ENCODE results near the gene COL27A1. TPM values are rescaled to one million over a fixed set of nuclear protein-coding genes. Genes with fewer than 3 reads are reported as not detected.

The COL27A1 gene
- total RNA-seq, 1 donor from 2014 or later = 20.3 TPM

DNA sequence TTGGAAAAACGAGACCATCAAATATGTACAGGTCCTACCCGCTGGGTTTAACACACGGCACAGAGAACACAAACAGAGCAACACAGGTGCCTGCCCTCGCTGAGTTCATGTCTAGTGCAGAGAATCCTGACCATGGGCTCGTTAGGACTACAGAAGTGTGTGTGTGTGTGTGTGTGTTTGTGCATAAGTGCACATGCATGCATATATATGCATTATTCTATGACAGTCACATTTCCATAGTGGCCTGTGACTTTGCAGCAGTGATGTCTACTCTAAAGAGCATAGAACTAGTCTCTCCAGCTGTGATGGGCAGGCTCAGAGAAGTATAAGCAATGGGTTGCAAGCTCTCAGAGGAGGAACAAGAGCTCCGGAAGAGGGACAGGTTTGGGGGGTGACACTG, 202.0 kb downstream of the COL27A1 start:
- no peak for DNase-seq (ENCODE audit: low read depth, low spot score)
- Mint-ChIP-seq H3K4me3 (no peak overlapping the region), H3K36me3 (ENCODE audit: low read depth) (peaks cover 8% of the 10 kb centered on the region), H3K27me3 (ENCODE audit: low read depth) (no peaks in the 10 kb centered on the region), H3K27ac (ENCODE audit: unreplicated experiment) (no peak overlapping the region), H3K4me1 (no peaks in the 10 kb centered on the region), H3K9me3 (no peaks in the 10 kb centered on the region)
- TF ChIP-seq, protein P1, sequence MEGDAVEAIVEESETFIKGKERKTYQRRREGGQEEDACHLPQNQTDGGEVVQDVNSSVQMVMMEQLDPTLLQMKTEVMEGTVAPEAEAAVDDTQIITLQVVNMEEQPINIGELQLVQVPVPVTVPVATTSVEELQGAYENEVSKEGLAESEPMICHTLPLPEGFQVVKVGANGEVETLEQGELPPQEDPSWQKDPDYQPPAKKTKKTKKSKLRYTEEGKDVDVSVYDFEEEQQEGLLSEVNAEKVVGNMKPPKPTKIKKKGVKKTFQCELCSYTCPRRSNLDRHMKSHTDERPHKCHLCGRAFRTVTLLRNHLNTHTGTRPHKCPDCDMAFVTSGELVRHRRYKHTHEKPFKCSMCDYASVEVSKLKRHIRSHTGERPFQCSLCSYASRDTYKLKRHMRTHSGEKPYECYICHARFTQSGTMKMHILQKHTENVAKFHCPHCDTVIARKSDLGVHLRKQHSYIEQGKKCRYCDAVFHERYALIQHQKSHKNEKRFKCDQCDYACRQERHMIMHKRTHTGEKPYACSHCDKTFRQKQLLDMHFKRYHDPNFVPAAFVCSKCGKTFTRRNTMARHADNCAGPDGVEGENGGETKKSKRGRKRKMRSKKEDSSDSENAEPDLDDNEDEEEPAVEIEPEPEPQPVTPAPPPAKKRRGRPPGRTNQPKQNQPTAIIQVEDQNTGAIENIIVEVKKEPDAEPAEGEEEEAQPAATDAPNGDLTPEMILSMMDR (conservative IDR thresholded peaks at IDR 0.05) = no peak

DNA sequence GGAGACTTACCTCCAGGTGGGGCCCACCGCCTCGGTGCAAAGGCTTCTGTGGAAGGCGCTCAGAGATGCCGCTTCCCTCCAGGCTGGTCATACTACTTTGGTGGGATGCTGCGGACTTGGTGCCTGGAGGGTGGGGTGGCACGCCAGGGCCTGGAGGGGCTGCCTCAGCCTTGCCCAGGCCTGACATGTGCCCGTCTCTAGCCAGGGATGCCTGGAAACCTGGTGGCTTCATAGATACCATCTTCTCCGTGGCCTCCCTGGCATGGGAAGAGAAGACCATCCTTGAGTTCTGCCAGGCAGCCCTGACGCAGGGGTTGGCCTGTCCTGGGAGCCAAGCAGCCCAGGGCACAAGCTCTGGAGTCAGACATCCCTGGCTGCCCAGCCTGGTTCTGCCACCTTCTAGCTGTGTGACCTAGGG, 202.6 kb downstream of the COL27A1 start:
- Mint-ChIP-seq H3K27me3 (ENCODE audit: low read depth) (no peaks in the 10 kb centered on the region), H3K4me3 (no peak overlapping the region), H3K4me1 (no peaks in the 10 kb centered on the region), H3K27ac (ENCODE audit: unreplicated experiment) (no peak overlapping the region), H3K36me3 (ENCODE audit: low read depth) (peaks cover 8% of the 10 kb centered on the region), H3K9me3 (no peaks in the 10 kb centered on the region)
- DNase-seq (ENCODE audit: low read depth, low spot score) = no peak
- TF ChIP-seq, protein P1 (conservative IDR thresholded peaks at IDR 0.05) = no peak

DNA sequence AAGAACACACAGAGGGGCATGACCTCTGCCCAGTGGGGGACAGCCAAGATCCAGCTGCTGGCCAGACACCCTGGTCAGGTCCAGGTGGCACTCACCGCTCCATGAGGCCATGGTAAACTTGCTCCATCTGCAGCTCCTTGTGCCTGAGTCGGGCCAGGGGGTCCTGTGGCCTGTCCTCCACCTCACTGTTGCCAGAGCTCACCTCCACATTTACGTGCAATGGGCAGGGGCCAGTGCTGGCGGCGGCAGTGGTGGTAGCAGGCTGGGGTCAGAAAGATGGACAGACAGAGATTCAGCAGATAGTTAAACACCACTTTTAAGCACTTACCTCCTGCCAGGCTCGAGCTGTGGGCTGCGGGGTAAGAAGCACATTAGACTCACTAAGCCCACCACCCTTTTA, 204.5 kb downstream of the COL27A1 start:
- Mint-ChIP-seq H3K27me3 (ENCODE audit: low read depth) (no peaks in the 10 kb centered on the region), H3K4me1 (no peaks in the 10 kb centered on the region), H3K27ac (ENCODE audit: unreplicated experiment) (no peak overlapping the region), H3K9me3 (no peaks in the 10 kb centered on the region), H3K4me3 (no peak overlapping the region), H3K36me3 (ENCODE audit: low read depth) (peaks cover 8% of the 10 kb centered on the region)
- DNase-seq (ENCODE audit: low read depth, low spot score) = no peak
- TF ChIP-seq, protein P1 (conservative IDR thresholded peaks at IDR 0.05) = no peak

DNA sequence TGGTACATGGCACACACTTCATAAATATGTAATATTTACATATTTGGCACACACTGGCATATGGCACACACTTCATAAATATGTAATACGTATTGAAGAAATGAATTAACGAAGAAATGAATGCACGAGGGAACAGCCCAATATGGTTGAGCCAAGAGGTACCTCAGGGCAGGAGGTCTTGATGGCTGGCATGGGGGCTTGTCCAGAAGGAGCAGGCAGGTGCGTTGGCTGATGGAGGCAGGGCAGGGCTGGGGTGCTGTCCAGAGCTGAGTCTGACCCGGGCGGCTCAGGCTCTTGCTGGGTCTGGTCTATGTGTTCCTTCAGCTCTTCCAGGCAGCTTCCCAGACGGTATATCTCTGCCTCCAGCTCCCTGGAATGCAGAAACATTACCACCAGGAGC, 206.2 kb downstream of the COL27A1 start:
- TF ChIP-seq, protein P1 (conservative IDR thresholded peaks at IDR 0.05) = no peak
- no peak overlapping the region for H3K27ac Mint-ChIP-seq (ENCODE audit: unreplicated experiment)
- no peaks in the 10 kb centered on the region for H3K4me1 Mint-ChIP-seq
- no peak for DNase-seq (ENCODE audit: low read depth, low spot score)
- no peak overlapping the region for H3K4me3 Mint-ChIP-seq
- peaks cover 8% of the 10 kb centered on the region for H3K36me3 Mint-ChIP-seq (ENCODE audit: low read depth)
- no peaks in the 10 kb centered on the region for H3K27me3 Mint-ChIP-seq (ENCODE audit: low read depth)
- H3K9me3 Mint-ChIP-seq = no peaks in the 10 kb centered on the region

Small RNA genes lying within 50 kb of the gene (microRNA-seq; reads per million reads assigned to microRNA genes)
- 1,976 reads per million, percentile 86 among the genes with 10 or more reads in this experiment for gene MIR455

Other genes with a start within 250 kb of the COL27A1 start
- 0.40 TPM in 1 of 2 replicates, not detected in the other for gene AMBP, start 77.2 kb upstream of the COL27A1 start, total RNA-seq
- gene KIF12, start 56.2 kb upstream of the COL27A1 start, total RNA-seq = not detected in 2 replicates
- gene ORM1, start 167.6 kb downstream of the COL27A1 start, total RNA-seq = not detected in 2 replicates
- gene ORM2, start 174.3 kb downstream of the COL27A1 start, total RNA-seq = not detected in 2 replicates
- gene AKNA, start 232.4 kb downstream of the COL27A1 start, total RNA-seq = 13.4 and 16.6 TPM in 2 replicates